ENCODE measurements around the gene NELFB. TPM values are rescaled to one million over a fixed set of nuclear protein-coding genes. Genes with fewer than 3 reads are reported as not detected.

NELFB gene
- total and polyA plus RNA-seq, 9 of the 15 experiments (the other 6 are each of a cell fraction or from before 2014, with no cell fraction given), result 0.24 to 84.0 (median 29.7) TPM

DNA sequence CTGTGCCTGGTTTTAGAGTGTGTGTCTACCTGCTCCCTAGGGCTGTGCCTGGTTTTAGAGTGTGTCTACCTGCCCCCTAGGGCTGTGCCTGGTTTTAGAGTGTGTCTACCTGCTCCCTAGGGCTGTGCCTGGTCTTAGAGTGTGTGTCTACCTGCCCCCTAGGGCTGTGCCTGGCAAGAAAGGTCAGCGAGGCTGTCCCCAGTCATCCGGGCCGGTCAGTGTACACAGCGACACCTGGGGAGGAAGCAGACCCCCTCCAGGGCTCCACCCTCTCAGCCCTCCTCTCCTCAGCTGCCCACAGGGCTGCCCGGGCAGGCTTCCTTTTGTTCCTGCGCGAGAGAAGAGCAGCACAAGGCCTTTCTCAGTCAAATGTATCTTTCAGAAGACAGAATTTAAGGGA is 42.8 kb downstream of the NELFB start:
- POLR2A ChIA-PET, result interaction anchor here (0.6 to 2.3 kb wide), 6 partner anchors 10 to 301 kb away, joined by 3 to 12 read pairs (median 4); partner anchors contain the start of genes TOR4A and TUBB4B
- Histone ChIP-seq H4K20me1 (replicated peaks; ENCODE audit: control insufficient read depth, insufficient read depth, low read length) (peaks cover 10% of the 10 kb centered on the region), H3K27me3 (ENCODE audit: control insufficient read depth in 2 of 2, insufficient read depth in 2 of 2, low read length in 2 of 2) (no peaks in the 10 kb centered on the region), H3K9me3 (replicated peaks; ENCODE audit: control insufficient read depth, insufficient read depth, low read depth, low read length) (0 out of 2 replicates have a peak, but pooled peaks cover 1% of the 10 kb centered on the region), H3K9ac (ENCODE audit: insufficient read depth in 1 of 2, low read depth in 2 of 2, low read length in 2 of 2) (no peak overlapping the region), H2AFZ (ENCODE audit: low read depth, low read length) (no peak overlapping the region), H3K9me1 (ENCODE audit: control insufficient read depth, insufficient read depth, low read length) (no peaks in the 10 kb centered on the region), H3K27ac (ENCODE audit: extremely low read depth, low read depth, low read length) (no peak overlapping the region), H3K36me3 (ENCODE audit: control insufficient read depth, insufficient read depth, low read length) (peaks cover 8% of the 10 kb centered on the region; the same call in 1 of the 3 replicates), H3K4me1 (replicated peaks in 1 of 2; ENCODE audit: control insufficient read depth in 2 of 2, insufficient read depth in 2 of 2, low read length in 2 of 2) (peaks cover 25 to 71% of the 10 kb centered on the region in 2 experiments), H3K4me2 (ENCODE audit: insufficient read depth, low read length) (no peak overlapping the region), H3K79me2 (ENCODE audit: control insufficient read depth, insufficient read depth, low read length) (peaks cover 28% of the 10 kb centered on the region), H3K4me3 (no peak overlapping the region)
- DNase-seq (ENCODE audit: extremely low read depth in 1 of 4, low spot score in 3 of 4) (no peak), ATAC-seq (no peak), FAIRE-seq (no peak)
- CTCF ChIA-PET (ENCODE audit: low intra/inter-chr PET ratio), result no interaction called here
- BruUV-seq (replicated peaks), result no TSS peak
- in situ Hi-C loops (cut with MboI), result no loop called here
- WGBS (ENCODE audit: insufficient coverage, low coverage, missing lambda C conversion rate), result 72% methylated on average over 7 of the region's 7 CpGs
- intact Hi-C loops (cut with micrococcal nuclease), result no loop called here
- TF ChIP-seq NR2C1 (IDR thresholded peaks at IDR 0.05) (no peak), NR2C1 (tag; IDR thresholded peaks at IDR 0.05) (no peak), SMAD3 (CRISPR knock-in tag; conservative IDR thresholded peaks at IDR 0.05) (no peak), PPARD (CRISPR knock-in tag; IDR thresholded peaks at IDR 0.05) (no peak), MEIS2 (IDR thresholded peaks at IDR 0.05; ENCODE audit: partially characterized antibody) (no peak), ETV6 (IDR thresholded peaks at IDR 0.05; ENCODE audit: borderline replicate concordance in 1 of 2, low read depth in 2 of 2, low read length in 1 of 2) (no peak), ETV6 (CRISPR knock-in tag; IDR thresholded peaks at IDR 0.05; ENCODE audit: borderline replicate concordance) (no peak), POLR2G (IDR thresholded peaks at IDR 0.05; ENCODE audit: low read depth, low read length) (peak; percentile 43; the same call in 1 of the 2 replicates), ZBTB43 (CRISPR knock-in tag; IDR thresholded peaks at IDR 0.05) (no peak), ZKSCAN3 (CRISPR knock-in tag; IDR thresholded peaks at IDR 0.05) (no peak), TBP (optimal IDR thresholded peaks at IDR 0.05; ENCODE audit: low read depth, low read length) (no peak), ILK (tag; IDR thresholded peaks at IDR 0.05; ENCODE audit: borderline replicate concordance, low read depth) (no peak), ZBTB11 (CRISPR knock-in tag; IDR thresholded peaks at IDR 0.05) (0 out of 6 replicates have a peak, but pooled peaks of 1 of the 3 experiments have one; percentile 33), ZNF707 (CRISPR knock-in tag; conservative IDR thresholded peaks at IDR 0.05) (no peak), SNRNP70 (optimal IDR thresholded peaks at IDR 0.05; ENCODE audit: low read depth, low read length) (no peak)
- TF ChIP-seq, protein P1, sequence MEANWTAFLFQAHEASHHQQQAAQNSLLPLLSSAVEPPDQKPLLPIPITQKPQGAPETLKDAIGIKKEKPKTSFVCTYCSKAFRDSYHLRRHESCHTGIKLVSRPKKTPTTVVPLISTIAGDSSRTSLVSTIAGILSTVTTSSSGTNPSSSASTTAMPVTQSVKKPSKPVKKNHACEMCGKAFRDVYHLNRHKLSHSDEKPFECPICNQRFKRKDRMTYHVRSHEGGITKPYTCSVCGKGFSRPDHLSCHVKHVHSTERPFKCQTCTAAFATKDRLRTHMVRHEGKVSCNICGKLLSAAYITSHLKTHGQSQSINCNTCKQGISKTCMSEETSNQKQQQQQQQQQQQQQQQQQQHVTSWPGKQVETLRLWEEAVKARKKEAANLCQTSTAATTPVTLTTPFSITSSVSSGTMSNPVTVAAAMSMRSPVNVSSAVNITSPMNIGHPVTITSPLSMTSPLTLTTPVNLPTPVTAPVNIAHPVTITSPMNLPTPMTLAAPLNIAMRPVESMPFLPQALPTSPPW (CRISPR knock-in tag; IDR thresholded peaks at IDR 0.05), result no peak
